B cell (primary cell): ENCODE measurements around the gene SMC1A. TPM values are rescaled to one million over a fixed set of nuclear protein-coding genes. Genes with fewer than 3 reads are reported as not detected.
"Not testable (repeated sequence)": the region's sequence is repeated elsewhere in the genome, so short reads cannot be mapped to it uniquely, and the experiment has no call there.

Source experiments
- ATAC-seq: fragments of 200-7000 bp; cut with Tn5 transposase; one replicate; pipeline ENCODE4 v1.10.0; 2021; ENCODE audit warnings: low read depth, mild to moderate bottlenecking, moderate number of reproducible peaks, moderate library complexity
- CTCF ChIA-PET: fragments of 350-600 bp; sonication (Branson Sonifier 250); formaldehyde crosslinking; loops from one replicate; lab custom pipeline; 2021; ENCODE audit warnings: antibody characterized with exemption, inconsistent platforms; lab: Charles Lee
- POLR2A ChIA-PET: fragments of 350-600 bp; sonication (Branson Sonifier 250); formaldehyde crosslinking; loops from one replicate; lab custom pipeline; 2021; ENCODE audit warnings: antibody characterized with exemption; lab: Charles Lee
- DNase-seq: peaks from one replicate; pipeline ENCODE4 v3.0.0; 2013
- H2AFZ ChIP-seq: 2 replicates; pipeline ENCODE4 v1.6.1; 2012; ENCODE audit warnings: mild to moderate bottlenecking, low read depth, low read length; ENCODE audit not compliant: insufficient read depth, poor library complexity, severe bottlenecking
- H3K27ac ChIP-seq, 2 donors: 1 replicate in 1 of 2; 2 replicates in 1 of 2; pipeline ENCODE4 v1.5.1; 2012 to 2013; ENCODE audit warnings: low read length in 2 of 2, mild to moderate bottlenecking in 2 of 2, moderate library complexity in 1 of 2
- H3K27me3 ChIP-seq, 4 experiments: fragments of 200-600 bp in 1 of 4; sonication (generic) in 1 of 4; replicated peaks in 1 of 4; 1 replicate in 2 of 4; 2 replicates in 2 of 4; pipeline versions ENCODE4 v1.6.1 to v1.7.0; 2013 to 2016; ENCODE audit warnings: low read length in 3 of 4, mild to moderate bottlenecking in 2 of 4, mixed read lengths in 1 of 4, moderate library complexity in 1 of 4; ENCODE audit not compliant: insufficient read depth in 4 of 4, control insufficient read depth in 3 of 4; ENCODE audit errors: control extremely low read depth in 1 of 4
- H3K36me3 ChIP-seq, 2 experiments: replicated peaks in 1 of 2; 1 replicate in 1 of 2; 2 replicates in 1 of 2; pipeline versions ENCODE4 v1.6.1 to v1.7.1; 2013; ENCODE audit warnings: low read length in 1 of 2; ENCODE audit not compliant: insufficient read depth in 2 of 2, control insufficient read depth in 1 of 2; ENCODE audit errors: control extremely low read depth in 1 of 2, extremely low read depth in 1 of 2
- H3K4me1 ChIP-seq, 2 donors: fragments of 200-600 bp in 1 of 2; sonication (generic) in 1 of 2; 1 replicate in 1 of 2; 2 replicates in 1 of 2; pipeline versions ENCODE4 v1.5.1 to v1.6.1; 2013 to 2017; ENCODE audit warnings: low read length in 2 of 2; ENCODE audit not compliant: control insufficient read depth in 2 of 2, insufficient read depth in 2 of 2
- H3K4me2 ChIP-seq: replicated peaks from 2 replicates; pipeline ENCODE3; 2012; ENCODE audit warnings: mild to moderate bottlenecking, low read depth, low read length; ENCODE audit not compliant: poor library complexity, severe bottlenecking
- H3K4me3 ChIP-seq, 5 experiments: fragments of 200-600 bp in 1 of 5; sonication (generic) in 1 of 5; 1 replicate in 3 of 5; 2 replicates in 2 of 5; pipeline versions ENCODE4 v1.5.1 to v1.7.0; 2011 to 2016; ENCODE audit warnings: low read length in 4 of 5, mild to moderate bottlenecking in 4 of 5, low read depth in 2 of 5, control low read depth in 1 of 5, moderate library complexity in 1 of 5; ENCODE audit not compliant: insufficient read depth in 1 of 5; ENCODE audit errors: control extremely low read depth in 1 of 5, extremely low read depth in 1 of 5
- H3K79me2 ChIP-seq: fragments of 200-600 bp; sonication (generic); one replicate; pipeline ENCODE4 v1.6.0; 2016; ENCODE audit warnings: low read length; ENCODE audit not compliant: control insufficient read depth, insufficient read depth
- H3K9ac ChIP-seq: fragments of 200-600 bp; sonication (generic); 2 replicates; pipeline ENCODE4 v1.6.1; 2017; ENCODE audit warnings: mild to moderate bottlenecking, low read length, moderate library complexity
- H3K9me3 ChIP-seq, 3 donors: one replicate each; pipeline versions ENCODE4 v1.6.1 to v1.7.1; 2013; ENCODE audit warnings: low read length in 2 of 3; ENCODE audit not compliant: control insufficient read depth in 2 of 3, insufficient read depth in 1 of 3; ENCODE audit errors: control extremely low read depth in 1 of 3
- H4K20me1 ChIP-seq: 2 replicates; pipeline ENCODE4 v1.6.0; 2012; ENCODE audit warnings: mild to moderate bottlenecking, low read length; ENCODE audit not compliant: insufficient read depth, control insufficient read depth, poor library complexity, severe bottlenecking
- H3K27ac Mint-ChIP-seq: one replicate; pipeline ENCODE4 v1.8.0; 2021; ENCODE audit warnings: mixed read lengths
- H3K27me3 Mint-ChIP-seq: one replicate; pipeline ENCODE4 v1.8.0; 2021; ENCODE audit warnings: mixed read lengths
- H3K4me1 Mint-ChIP-seq: one replicate; pipeline ENCODE4 v1.8.0; 2021; ENCODE audit warnings: mixed read lengths
- H3K4me3 Mint-ChIP-seq: one replicate; pipeline ENCODE4 v1.8.0; 2021; ENCODE audit warnings: mixed read lengths
- H3K9me3 Mint-ChIP-seq: one replicate; pipeline ENCODE4 v1.8.0; 2022; ENCODE audit warnings: mixed read lengths; ENCODE audit not compliant: insufficient read depth
- CTCF ChIP-seq: fragments of 200-600 bp; IDR thresholded peaks from one replicate; pipeline ENCODE4 v1.8.0; 2022; ENCODE audit warnings: antibody characterized with exemption, mild to moderate bottlenecking
- EZH2 ChIP-seq: IDR thresholded peaks from 2 replicates; pipeline ENCODE4 v1.6.1; 2012; ENCODE audit warnings: borderline replicate concordance, low read depth, mild to moderate bottlenecking, moderate library complexity, low read length; ENCODE audit not compliant: insufficient read depth, poor library complexity, severe bottlenecking
- WGBS: methylation state at CpG from one replicate; pipeline ENCODE4 v1.1.5; 2013; ENCODE audit warnings: missing lambda C conversion rate; ENCODE audit not compliant: insufficient coverage; 5-methylcytosine and 5-hydroxymethylcytosine counted together
- intact Hi-C: fragments of 100-400 bp; cut with micrococcal nuclease; formaldehyde crosslinking; loops from one replicate; pipeline ENCODE4 v1.10.0; 2022
- polyA plus RNA-seq: library from polyadenylated mRNA; depleted of rRNA; stranded (reverse); fragments of >200 nt; gene quantifications from 2 replicates; pipeline ENCODE4 v1.2.3, GENCODE V29; 2012
- total RNA-seq, 2 donors: library from RNA; stranded (reverse); fragments of 120-200 nt in 1 of 2; gene quantifications; 1 replicate in 1 of 2; 2 replicates in 1 of 2; pipeline versions ENCODE4 v1.2.3 to v1.2.4, GENCODE V29; 2013 to 2022

Gene SMC1A
- total and polyA plus RNA-seq, 2 donors (not counting 1 experiment from before 2014, with no cell fraction given), result 17.3 to 67.6 TPM

- peak overlapping the region; percentile 43 to 95 (median 93) for H3K4me3 ChIP-seq
- POLR2A ChIA-PET, result no interaction called here
- intact Hi-C loops, result loop anchor here (10.0 kb wide), 1 partner anchor 1744 kb away; no protein-coding TSS in a partner anchor
- ATAC-seq, result no peak
- peak overlapping the region; percentile 94 for H3K27ac Mint-ChIP-seq
- peak overlapping the region in 1 of 2 donors; percentile 98 for H3K27ac ChIP-seq
- H2AFZ ChIP-seq, result no peak overlapping the region
- no peaks in the 10 kb centered on the region for H3K9me3 ChIP-seq
- peak overlapping the region; percentile 87 for H3K4me3 Mint-ChIP-seq
- H3K4me2 ChIP-seq, result peak overlapping the region; percentile 88
- H4K20me1 ChIP-seq, result peaks cover 40% of the 10 kb centered on the region
- H3K4me1 Mint-ChIP-seq, result peaks cover 31% of the 10 kb centered on the region
- H3K27me3 Mint-ChIP-seq, result no peaks in the 10 kb centered on the region
- no peaks in the 10 kb centered on the region for H3K9me3 Mint-ChIP-seq
- peaks cover 17 to 23% of the 10 kb centered on the region in 2 donors for H3K4me1 ChIP-seq
- DNase-seq, result no peak
- H3K9ac ChIP-seq, result peak overlapping the region; percentile 96
- TF ChIP-seq CTCF (no peak), EZH2 (no peak)
- no peaks in the 10 kb centered on the region for H3K27me3 ChIP-seq
- H3K79me2 ChIP-seq, result peaks cover 51% of the 10 kb centered on the region
- WGBS, result no CpG with 5 or more reads among the region's 2 CpGs
- CTCF ChIA-PET, result no interaction called here
- H3K36me3 ChIP-seq, result no peaks in the 10 kb centered on the region
Observed at GRCh38 chrX:53421125-53421524, 1.3 kb downstream of the SMC1A start.

- H3K4me1 Mint-ChIP-seq, result peaks cover 31% of the 10 kb centered on the region
- H3K27ac Mint-ChIP-seq, H3K36me3 ChIP-seq, CTCF ChIA-PET, H3K4me3 Mint-ChIP-seq, H3K27ac ChIP-seq, H3K9me3 ChIP-seq, H3K9me3 Mint-ChIP-seq, H2AFZ ChIP-seq, DNase-seq, ATAC-seq, H3K9ac ChIP-seq, POLR2A ChIA-PET, H3K4me3 ChIP-seq, H3K27me3 Mint-ChIP-seq, H3K27me3 ChIP-seq: not testable (repeated sequence)
- Histone ChIP-seq H3K4me1 (peaks cover 17 to 23% of the 10 kb centered on the region in 2 donors), H3K4me2 (peak overlapping the region; percentile 88), H3K79me2 (peaks cover 58% of the 10 kb centered on the region), H4K20me1 (peaks cover 40% of the 10 kb centered on the region)
- WGBS, result no CpG with 5 or more reads among the region's 3 CpGs
- intact Hi-C loops, result loop anchor here (10.0 kb wide), 1 partner anchor 1744 kb away; no protein-coding TSS in a partner anchor
Observed at GRCh38 chrX:53420351-53420750, 2.1 kb downstream of the SMC1A start.
